Measurements from ENCODE around the gene SLC25A22.

The SLC25A22 gene

DNA sequence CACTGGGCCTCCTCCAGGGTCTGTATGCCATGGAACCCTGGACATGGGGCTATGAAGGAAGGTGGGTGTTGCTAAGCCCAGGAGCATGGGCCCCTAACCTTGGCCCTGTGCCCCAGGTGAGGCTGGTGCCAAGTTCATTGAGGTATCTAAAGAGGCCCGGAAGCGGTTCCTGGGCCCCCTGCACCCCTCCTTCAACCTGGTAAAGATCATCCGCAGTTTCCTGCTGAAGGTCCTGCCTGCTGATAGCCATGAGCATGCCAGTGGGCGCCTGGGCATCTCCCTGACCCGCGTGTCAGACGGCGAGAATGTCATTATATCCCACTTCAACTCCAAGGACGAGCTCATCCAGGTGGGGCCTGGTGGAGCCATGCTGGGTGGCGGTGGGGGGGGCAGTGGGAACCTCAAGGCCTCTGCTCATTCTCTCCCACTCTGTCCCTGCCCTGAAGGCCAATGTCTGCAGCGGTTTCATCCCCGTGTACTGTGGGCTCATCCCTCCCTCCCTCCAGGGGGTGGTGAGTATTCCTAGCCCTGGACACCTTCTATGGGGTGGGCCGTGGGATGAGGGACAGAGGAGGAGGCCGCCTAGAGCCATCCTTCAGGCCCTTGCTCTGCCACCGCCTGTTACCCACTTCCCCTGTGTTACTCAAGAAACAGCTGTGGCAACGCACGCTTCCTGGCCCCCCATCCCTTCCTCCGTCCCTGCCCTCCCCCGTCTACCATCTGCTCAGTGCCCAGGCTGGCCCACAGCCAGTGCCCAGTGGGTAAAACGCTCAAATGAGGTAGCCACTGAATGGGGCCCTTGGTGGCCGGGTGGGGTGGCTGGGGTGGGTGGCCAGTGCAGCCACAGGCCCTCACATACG is 23.7 kb upstream of the SLC25A22 start:
- H3K4me2 ChIP-seq (ENCODE audit: low read length, poor library complexity, severe bottlenecking) = no peak overlapping the region
- no peak overlapping the region for H2BK5ac ChIP-seq (ENCODE audit: low read depth, low read length, poor library complexity, severe bottlenecking)
- H2BK12ac ChIP-seq (ENCODE audit: low read length in 2 of 2) = no peak overlapping the region
- peaks cover 25 to 48% of the 10 kb centered on the region in 2 experiments for H3K36me3 ChIP-seq (ENCODE audit: control insufficient read depth in 1 of 2, insufficient read depth in 2 of 2, low read depth in 1 of 2, low read length in 2 of 2)
- no peak overlapping the region for H3K23ac ChIP-seq (ENCODE audit: low read length in 2 of 2)
- peaks cover 46% of the 10 kb centered on the region for H3K4me1 ChIP-seq (ENCODE audit: control insufficient read depth, insufficient read depth, low read depth, low read length)
- H2AFZ ChIP-seq (ENCODE audit: low read depth, low read length) = no peak overlapping the region
- peaks cover 0 to 2% of the 10 kb centered on the region in 2 experiments for H3K27me3 ChIP-seq (ENCODE audit: control insufficient read depth in 1 of 2, insufficient read depth in 1 of 2, low read length in 2 of 2)
- no peak overlapping the region for H4K91ac ChIP-seq (ENCODE audit: low read length)
- H4K8ac ChIP-seq (ENCODE audit: low read length) = no peak overlapping the region
- no peaks in the 10 kb centered on the region for H3K9me3 ChIP-seq (ENCODE audit: control insufficient read depth, low read length)
- no peak overlapping the region for H2AK5ac ChIP-seq (ENCODE audit: low read length, severe bottlenecking)
- WGBS = 93% methylated on average over 15 of the region's 22 CpGs
- no peak overlapping the region for H3K18ac ChIP-seq (ENCODE audit: low read depth in 1 of 2, low read length in 2 of 2)
- H2BK15ac ChIP-seq (ENCODE audit: low read depth, poor library complexity, severe bottlenecking) = no peak overlapping the region
- no peak overlapping the region for H3K27ac ChIP-seq (ENCODE audit: low read length, poor library complexity, severe bottlenecking)
- H3K4me3 ChIP-seq (ENCODE audit: insufficient read depth in 1 of 2, low read depth in 1 of 2, low read length in 2 of 2) = peak overlapping the region in 1 of 2 experiments; percentile 93
- H3K79me1 ChIP-seq (replicated peaks; ENCODE audit: low read length, poor library complexity, severe bottlenecking) = peaks cover 20% of the 10 kb centered on the region
- H2BK120ac ChIP-seq (ENCODE audit: low read depth, low read length) = no peak overlapping the region
- peak overlapping the region; percentile 97 for H3K9ac ChIP-seq (ENCODE audit: low read length)
- H3K4ac ChIP-seq (ENCODE audit: low read depth in 1 of 2, low read length in 2 of 2) = no peak overlapping the region
- H3K14ac ChIP-seq (ENCODE audit: low read length in 2 of 2) = no peak overlapping the region
- no peak for DNase-seq

DNA sequence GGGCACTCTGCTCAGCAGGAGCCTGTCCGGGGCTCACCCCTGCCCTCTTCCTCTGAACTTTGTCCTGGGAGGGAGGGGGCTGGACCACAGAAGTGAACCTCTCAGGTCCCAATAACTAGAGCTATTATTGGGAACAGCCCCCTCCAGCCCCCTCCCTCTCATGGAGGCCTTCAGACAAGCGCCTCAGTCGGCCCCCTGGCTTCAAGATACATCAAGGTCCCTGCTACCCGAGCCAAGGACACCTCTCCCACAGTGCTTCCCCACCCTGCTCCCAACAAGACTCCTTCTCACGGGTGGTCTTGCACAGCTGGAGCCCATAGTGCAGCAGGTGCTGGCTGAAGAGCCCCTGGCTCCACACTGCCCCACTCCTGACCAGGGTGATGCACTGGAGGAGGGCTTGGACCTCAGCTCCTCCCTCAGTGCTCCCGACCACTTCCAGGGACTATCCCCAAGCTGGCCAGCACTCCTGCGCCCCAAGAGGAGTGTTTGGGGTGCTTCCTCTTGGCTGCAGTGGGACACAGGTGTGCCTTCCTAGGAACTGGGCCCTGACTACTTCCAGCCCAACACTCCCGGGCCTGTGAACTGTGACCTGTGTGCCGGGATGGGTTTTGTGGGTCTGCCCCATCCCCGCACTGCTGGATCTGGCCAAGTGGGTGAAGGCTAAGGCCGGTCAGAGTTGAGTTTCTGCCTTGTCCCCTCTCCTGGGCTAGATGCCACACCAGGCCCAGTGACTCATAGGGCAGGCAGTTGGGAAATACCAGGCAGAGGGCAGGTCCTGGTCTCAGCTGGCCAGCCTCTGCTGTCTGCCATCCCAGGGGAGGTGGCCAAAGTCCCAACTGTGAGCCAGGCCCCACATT is 22.8 kb upstream of the SLC25A22 start:
- Histone ChIP-seq H2AK5ac (ENCODE audit: low read length, severe bottlenecking) (no peak overlapping the region), H3K4me2 (ENCODE audit: low read length, poor library complexity, severe bottlenecking) (peak overlapping the region; percentile 55), H2BK5ac (ENCODE audit: low read depth, low read length, poor library complexity, severe bottlenecking) (no peak overlapping the region), H3K18ac (ENCODE audit: low read depth in 1 of 2, low read length in 2 of 2) (no peak overlapping the region), H3K79me1 (replicated peaks; ENCODE audit: low read length, poor library complexity, severe bottlenecking) (peaks cover 20% of the 10 kb centered on the region), H3K4ac (ENCODE audit: low read depth in 1 of 2, low read length in 2 of 2) (no peak overlapping the region), H3K27me3 (ENCODE audit: control insufficient read depth in 1 of 2, insufficient read depth in 1 of 2, low read length in 2 of 2) (no peaks in the 10 kb centered on the region), H3K9ac (ENCODE audit: low read length) (peak overlapping the region; percentile 97), H4K8ac (ENCODE audit: low read length) (no peak overlapping the region), H3K4me1 (ENCODE audit: control insufficient read depth, insufficient read depth, low read depth, low read length) (peaks cover 41% of the 10 kb centered on the region), H2BK15ac (ENCODE audit: low read depth, poor library complexity, severe bottlenecking) (no peak overlapping the region), H2BK120ac (ENCODE audit: low read depth, low read length) (no peak overlapping the region), H3K23ac (ENCODE audit: low read length in 2 of 2) (no peak overlapping the region), H2AFZ (ENCODE audit: low read depth, low read length) (no peak overlapping the region), H4K91ac (ENCODE audit: low read length) (no peak overlapping the region), H3K36me3 (ENCODE audit: control insufficient read depth in 1 of 2, insufficient read depth in 2 of 2, low read depth in 1 of 2, low read length in 2 of 2) (peaks cover 25 to 52% of the 10 kb centered on the region in 2 experiments), H2BK12ac (ENCODE audit: low read length in 2 of 2) (no peak overlapping the region), H3K27ac (ENCODE audit: low read length, poor library complexity, severe bottlenecking) (no peak overlapping the region), H3K4me3 (ENCODE audit: insufficient read depth in 1 of 2, low read depth in 1 of 2, low read length in 2 of 2) (peak overlapping the region; percentile 93), H3K9me3 (ENCODE audit: control insufficient read depth, low read length) (no peaks in the 10 kb centered on the region), H3K14ac (ENCODE audit: low read length in 2 of 2) (no peak overlapping the region)
- DNase-seq = peak; percentile 71
- WGBS = 88% methylated on average over 11 of the region's 11 CpGs

DNA sequence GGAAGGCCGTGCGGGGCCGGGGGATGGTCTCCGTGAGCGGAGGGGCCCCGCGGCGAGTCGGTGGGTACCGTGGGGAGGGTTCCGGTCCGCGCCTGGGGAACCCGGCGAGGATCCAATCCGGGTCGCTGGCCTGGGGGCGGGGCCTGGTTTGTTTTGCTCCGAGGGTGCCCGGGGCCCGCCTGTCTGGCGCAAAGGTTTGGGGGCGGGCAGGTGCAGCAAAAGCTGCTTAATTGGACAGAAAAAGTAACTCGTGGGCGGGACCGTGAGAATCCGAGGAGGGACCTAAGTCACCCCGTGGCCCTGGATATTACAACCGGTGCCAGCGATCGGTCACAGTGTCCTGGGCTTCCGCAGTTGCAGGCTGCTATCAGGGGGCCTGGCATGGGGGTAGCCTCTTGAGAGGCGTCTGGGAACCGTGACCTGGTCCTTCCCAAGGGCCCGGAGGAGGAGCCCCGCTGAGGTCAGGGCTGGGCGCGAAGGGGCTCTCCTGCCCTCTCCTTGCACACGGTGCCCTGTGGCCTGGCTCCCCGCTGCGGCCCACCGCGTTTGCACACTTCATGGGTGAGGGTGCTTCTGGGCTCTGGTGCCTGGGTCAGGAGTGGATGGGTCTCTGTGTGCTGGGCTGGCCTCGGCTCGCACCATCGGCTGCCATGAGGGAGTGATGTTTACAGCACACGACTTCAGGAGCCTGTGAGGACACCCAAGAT is 22.0 kb upstream of the SLC25A22 start:
- Histone ChIP-seq H3K9me3 (ENCODE audit: control insufficient read depth, low read length) (no peaks in the 10 kb centered on the region), H2AFZ (ENCODE audit: low read depth, low read length) (no peak overlapping the region), H3K4me2 (ENCODE audit: low read length, poor library complexity, severe bottlenecking) (peak overlapping the region; percentile 55), H3K36me3 (ENCODE audit: control insufficient read depth in 1 of 2, insufficient read depth in 2 of 2, low read depth in 1 of 2, low read length in 2 of 2) (peaks cover 19 to 51% of the 10 kb centered on the region in 2 experiments), H3K23ac (ENCODE audit: low read length in 2 of 2) (no peak overlapping the region), H3K27me3 (ENCODE audit: control insufficient read depth in 1 of 2, insufficient read depth in 1 of 2, low read length in 2 of 2) (no peaks in the 10 kb centered on the region), H2BK15ac (ENCODE audit: low read depth, poor library complexity, severe bottlenecking) (no peak overlapping the region), H3K4me3 (ENCODE audit: insufficient read depth in 1 of 2, low read depth in 1 of 2, low read length in 2 of 2) (peak overlapping the region; percentile 93), H3K9ac (ENCODE audit: low read length) (peak overlapping the region; percentile 97), H3K18ac (ENCODE audit: low read depth in 1 of 2, low read length in 2 of 2) (peak overlapping the region in 1 of 2 experiments; percentile 86), H2AK5ac (ENCODE audit: low read length, severe bottlenecking) (no peak overlapping the region), H2BK12ac (ENCODE audit: low read length in 2 of 2) (no peak overlapping the region), H3K4me1 (ENCODE audit: control insufficient read depth, insufficient read depth, low read depth, low read length) (peaks cover 37% of the 10 kb centered on the region), H3K79me1 (replicated peaks; ENCODE audit: low read length, poor library complexity, severe bottlenecking) (peaks cover 20% of the 10 kb centered on the region), H4K8ac (ENCODE audit: low read length) (peak overlapping the region; percentile 53), H4K91ac (ENCODE audit: low read length) (no peak overlapping the region), H3K4ac (ENCODE audit: low read depth in 1 of 2, low read length in 2 of 2) (no peak overlapping the region), H2BK5ac (ENCODE audit: low read depth, low read length, poor library complexity, severe bottlenecking) (no peak overlapping the region), H2BK120ac (ENCODE audit: low read depth, low read length) (peak overlapping the region; percentile 71), H3K27ac (ENCODE audit: low read length, poor library complexity, severe bottlenecking) (no peak overlapping the region), H3K14ac (ENCODE audit: low read length in 2 of 2) (peak overlapping the region in 1 of 2 experiments; percentile 63)
- WGBS = 12% methylated on average over 46 of the region's 47 CpGs
- DNase-seq = peak; percentile 80
